HEK293 (cell line): Measurements from ENCODE around the gene EPB41L2.

ENCODE experiments used
- SETDB1 ChIP-seq: IDR thresholded peaks from one replicate; pipeline ENCODE4 v1.6.1; 2017; ENCODE audit warnings: mild to moderate bottlenecking, low read length, moderate library complexity, mixed read lengths; ENCODE audit not compliant: insufficient read length
- ZSCAN5A ChIP-seq: fragments of 450-650 bp; formaldehyde crosslinking; IDR thresholded peaks from 2 replicates; pipeline ENCODE4 v1.5.1; 2016; ENCODE audit warnings: missing biosample characterization, missing genetic modification characterization

GRCh38 chr6:131001945-131002660, 60.9 kb downstream of the EPB41L2 start:
- no peak for TF ChIP-seq ZSCAN5A (tag by site-specific recombination)
- no peak for TF ChIP-seq SETDB1
